Mesenchymal stem cell (in vitro differentiated cells and primary cell): ENCODE results near the gene STAC2.

Experiments
- DNase-seq: peaks from one replicate; pipeline ENCODE4 v3.0.0-alpha.2; 2013
- H2AFZ ChIP-seq: one replicate; pipeline ENCODE4 v1.6.1; 2013; ENCODE audit warnings: low read depth, mild to moderate bottlenecking, control low read depth, inconsistent platforms, low read length, moderate library complexity
- H2AK5ac ChIP-seq: 2 replicates; pipeline ENCODE4 v1.6.1; 2013; ENCODE audit warnings: low read length, moderate library complexity, mild to moderate bottlenecking, inconsistent platforms; ENCODE audit not compliant: severe bottlenecking
- H2BK120ac ChIP-seq: one replicate; pipeline ENCODE4 v1.6.1; 2013; ENCODE audit warnings: low read depth, mild to moderate bottlenecking, inconsistent platforms, low read length, moderate library complexity
- H2BK12ac ChIP-seq, 2 experiments: one replicate each; pipeline ENCODE4 v1.6.1; 2013; ENCODE audit warnings: inconsistent platforms in 2 of 2, low read length in 2 of 2, mild to moderate bottlenecking in 2 of 2, moderate library complexity in 2 of 2, control low read depth in 1 of 2
- H2BK15ac ChIP-seq: one replicate; pipeline ENCODE4 v1.6.1; 2013; ENCODE audit warnings: mild to moderate bottlenecking, low read depth, inconsistent platforms; ENCODE audit not compliant: poor library complexity, severe bottlenecking
- H2BK5ac ChIP-seq: 2 replicates; pipeline ENCODE4 v1.6.1; 2013; ENCODE audit warnings: low read depth, mild to moderate bottlenecking, low read length, control low read depth, inconsistent platforms; ENCODE audit not compliant: poor library complexity, severe bottlenecking
- H3K14ac ChIP-seq, 2 experiments: one replicate each; pipeline ENCODE4 v1.6.1; 2013; ENCODE audit warnings: inconsistent platforms in 2 of 2, low read length in 2 of 2, control low read depth in 1 of 2, mild to moderate bottlenecking in 1 of 2, moderate library complexity in 1 of 2
- H3K18ac ChIP-seq, 2 experiments: one replicate each; pipeline ENCODE4 v1.6.1; 2013; ENCODE audit warnings: inconsistent platforms in 2 of 2, low read length in 2 of 2, control low read depth in 1 of 2, low read depth in 1 of 2, mild to moderate bottlenecking in 1 of 2
- H3K23ac ChIP-seq, 2 experiments: one replicate each; pipeline ENCODE4 v1.6.1; 2013; ENCODE audit warnings: inconsistent platforms in 2 of 2, low read length in 2 of 2, mild to moderate bottlenecking in 2 of 2, moderate library complexity in 2 of 2, control low read depth in 1 of 2
- H3K27ac ChIP-seq: 2 replicates; pipeline ENCODE4 v1.5.1; 2013; ENCODE audit warnings: mild to moderate bottlenecking, moderate library complexity, low read length, control low read depth, inconsistent platforms; ENCODE audit not compliant: poor library complexity, severe bottlenecking
- H3K27me3 ChIP-seq, 2 experiments: 2 replicates each; pipeline versions ENCODE4 v1.6.1 to v1.7.0; 2013; ENCODE audit warnings: low read length in 2 of 2, mild to moderate bottlenecking in 2 of 2, moderate library complexity in 2 of 2, control low read depth in 1 of 2, inconsistent platforms in 1 of 2; ENCODE audit not compliant: control insufficient read depth in 1 of 2, insufficient read depth in 1 of 2
- H3K36me3 ChIP-seq, 2 experiments: 2 replicates each; pipeline versions ENCODE4 v1.6.1 to v1.7.0; 2013; ENCODE audit warnings: low read length in 2 of 2, control low read depth in 1 of 2, inconsistent platforms in 1 of 2, low read depth in 1 of 2, mild to moderate bottlenecking in 1 of 2; ENCODE audit not compliant: insufficient read depth in 2 of 2, control insufficient read depth in 1 of 2
- H3K4ac ChIP-seq, 2 experiments: one replicate each; pipeline ENCODE4 v1.6.1; 2013; ENCODE audit warnings: inconsistent platforms in 2 of 2, low read length in 2 of 2, mild to moderate bottlenecking in 2 of 2, moderate library complexity in 2 of 2, control low read depth in 1 of 2, low read depth in 1 of 2
- H3K4me1 ChIP-seq: 2 replicates; pipeline ENCODE4 v1.6.1; 2013; ENCODE audit warnings: low read depth, low read length, control low read depth; ENCODE audit not compliant: control insufficient read depth, insufficient read depth
- H3K4me2 ChIP-seq: 2 replicates; pipeline ENCODE4 v1.6.1; 2013; ENCODE audit warnings: low read length, mild to moderate bottlenecking, inconsistent platforms; ENCODE audit not compliant: poor library complexity, severe bottlenecking
- H3K4me3 ChIP-seq, 2 experiments: 2 replicates each; pipeline versions ENCODE4 v1.5.1 to v1.7.0; 2013; ENCODE audit warnings: low read length in 2 of 2, mild to moderate bottlenecking in 2 of 2, control low read depth in 1 of 2, low read depth in 1 of 2; ENCODE audit not compliant: insufficient read depth in 1 of 2
- H3K79me1 ChIP-seq: replicated peaks from 2 replicates; pipeline ENCODE4 v1.6.1; 2013; ENCODE audit warnings: mild to moderate bottlenecking, control low read depth, low read length, inconsistent platforms; ENCODE audit not compliant: poor library complexity, severe bottlenecking
- H3K9ac ChIP-seq: 2 replicates; pipeline ENCODE4 v1.7.0; 2013; ENCODE audit warnings: mild to moderate bottlenecking, low read length, moderate library complexity
- H3K9me3 ChIP-seq: 2 replicates; pipeline ENCODE4 v1.7.0; 2013; ENCODE audit warnings: mild to moderate bottlenecking, low read length; ENCODE audit not compliant: control insufficient read depth
- H4K8ac ChIP-seq: one replicate; pipeline ENCODE4 v1.6.1; 2013; ENCODE audit warnings: inconsistent platforms, mild to moderate bottlenecking, low read length, moderate library complexity
- H4K91ac ChIP-seq: one replicate; pipeline ENCODE4 v1.6.1; 2013; ENCODE audit warnings: mild to moderate bottlenecking, low read length, inconsistent platforms
- WGBS: methylation state at CpG from one replicate; pipeline ENCODE4 v1.1.7; 2013; ENCODE audit warnings: mixed read lengths; 5-methylcytosine and 5-hydroxymethylcytosine counted together

Gene STAC2

DNA sequence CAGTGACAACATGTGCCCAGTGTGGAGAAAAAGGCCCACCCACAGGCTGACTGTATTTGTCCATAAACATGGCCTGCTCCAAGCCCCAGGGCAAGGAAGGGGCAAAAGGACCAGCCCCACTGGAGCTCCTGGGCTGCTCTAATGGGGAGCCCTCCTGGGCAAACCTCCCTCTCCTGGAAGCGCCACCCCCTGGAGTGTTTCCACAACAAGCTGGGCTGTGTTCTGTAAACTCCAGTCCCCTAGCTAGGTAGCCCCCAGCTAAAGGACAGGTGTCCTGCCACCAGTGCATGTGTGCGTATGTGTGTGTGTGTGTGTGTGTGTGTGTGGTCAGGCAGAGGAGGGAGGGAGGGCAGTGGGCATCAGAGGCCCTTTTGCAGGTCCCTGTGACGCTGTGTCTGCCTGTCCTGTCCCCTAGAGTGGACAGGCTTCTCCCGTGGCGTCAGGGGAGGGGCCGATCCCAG, 11.3 kb upstream of the STAC2 start:
- no peak overlapping the region for H3K4me2 ChIP-seq
- H3K79me1 ChIP-seq, result no peaks in the 10 kb centered on the region
- no peak for DNase-seq
- WGBS, result 90% methylated on average over 6 of the region's 6 CpGs
- no peak overlapping the region for H3K4me3 ChIP-seq
- H3K18ac ChIP-seq, result no peak overlapping the region
- no peak overlapping the region for H2BK5ac ChIP-seq
- H2BK15ac ChIP-seq, result no peak overlapping the region
- no peaks in the 10 kb centered on the region for H3K36me3 ChIP-seq
- H4K8ac ChIP-seq, result no peak overlapping the region
- no peak overlapping the region for H3K23ac ChIP-seq
- no peak overlapping the region for H3K14ac ChIP-seq
- no peak overlapping the region for H3K9ac ChIP-seq
- H2AFZ ChIP-seq, result no peak overlapping the region
- no peak overlapping the region for H3K27ac ChIP-seq
- H3K9me3 ChIP-seq, result no peaks in the 10 kb centered on the region
- H2BK120ac ChIP-seq, result no peak overlapping the region
- no peak overlapping the region for H3K4ac ChIP-seq
- H3K27me3 ChIP-seq, result peaks cover 27 to 47% of the 10 kb centered on the region in 2 experiments
- no peak overlapping the region for H2AK5ac ChIP-seq
- H2BK12ac ChIP-seq, result no peak overlapping the region
- peak overlapping the region; percentile 34 for H4K91ac ChIP-seq
- H3K4me1 ChIP-seq, result peaks cover 18% of the 10 kb centered on the region

DNA sequence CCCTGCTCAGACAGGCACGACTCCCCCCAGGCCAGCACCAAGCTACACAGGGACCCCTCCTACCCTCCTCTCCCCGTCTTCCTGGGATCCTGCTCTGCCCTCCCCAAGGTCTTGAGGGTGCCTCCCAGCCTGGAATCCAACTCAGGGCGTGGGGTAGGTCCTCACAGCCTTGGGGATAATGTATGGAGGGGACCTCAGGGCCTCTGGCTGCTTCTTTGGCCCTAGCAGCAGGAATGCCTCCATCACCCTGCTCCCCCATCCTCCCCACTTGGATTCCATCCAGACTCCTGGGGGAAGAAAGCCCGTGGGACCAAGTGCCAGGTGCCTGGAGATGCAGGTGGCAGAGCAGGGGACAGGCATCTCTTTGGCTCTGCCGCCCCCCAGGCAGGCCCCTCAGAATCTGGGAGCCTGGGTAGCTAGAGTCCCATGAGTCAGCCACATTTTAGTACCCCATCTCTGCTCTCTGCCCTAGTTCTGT, 10.7 kb upstream of the STAC2 start:
- H3K79me1 ChIP-seq, result no peaks in the 10 kb centered on the region
- no peak for DNase-seq
- no peak overlapping the region for H4K91ac ChIP-seq
- H3K4me2 ChIP-seq, result no peak overlapping the region
- H2BK120ac ChIP-seq, result no peak overlapping the region
- H3K9me3 ChIP-seq, result no peaks in the 10 kb centered on the region
- no peak overlapping the region for H2AK5ac ChIP-seq
- peaks cover 23% of the 10 kb centered on the region for H3K4me1 ChIP-seq
- H3K23ac ChIP-seq, result no peak overlapping the region
- H3K27me3 ChIP-seq, result peaks cover 32 to 47% of the 10 kb centered on the region in 2 experiments
- no peak overlapping the region for H3K4me3 ChIP-seq
- no peak overlapping the region for H3K27ac ChIP-seq
- 56% methylated on average over 3 of the region's 5 CpGs for WGBS
- H2BK15ac ChIP-seq, result no peak overlapping the region
- H3K18ac ChIP-seq, result no peak overlapping the region
- no peak overlapping the region for H2BK12ac ChIP-seq
- H3K9ac ChIP-seq, result no peak overlapping the region
- no peak overlapping the region for H4K8ac ChIP-seq
- no peak overlapping the region for H3K4ac ChIP-seq
- H3K14ac ChIP-seq, result no peak overlapping the region
- no peak overlapping the region for H2AFZ ChIP-seq
- H3K36me3 ChIP-seq, result no peaks in the 10 kb centered on the region
- H2BK5ac ChIP-seq, result no peak overlapping the region

DNA sequence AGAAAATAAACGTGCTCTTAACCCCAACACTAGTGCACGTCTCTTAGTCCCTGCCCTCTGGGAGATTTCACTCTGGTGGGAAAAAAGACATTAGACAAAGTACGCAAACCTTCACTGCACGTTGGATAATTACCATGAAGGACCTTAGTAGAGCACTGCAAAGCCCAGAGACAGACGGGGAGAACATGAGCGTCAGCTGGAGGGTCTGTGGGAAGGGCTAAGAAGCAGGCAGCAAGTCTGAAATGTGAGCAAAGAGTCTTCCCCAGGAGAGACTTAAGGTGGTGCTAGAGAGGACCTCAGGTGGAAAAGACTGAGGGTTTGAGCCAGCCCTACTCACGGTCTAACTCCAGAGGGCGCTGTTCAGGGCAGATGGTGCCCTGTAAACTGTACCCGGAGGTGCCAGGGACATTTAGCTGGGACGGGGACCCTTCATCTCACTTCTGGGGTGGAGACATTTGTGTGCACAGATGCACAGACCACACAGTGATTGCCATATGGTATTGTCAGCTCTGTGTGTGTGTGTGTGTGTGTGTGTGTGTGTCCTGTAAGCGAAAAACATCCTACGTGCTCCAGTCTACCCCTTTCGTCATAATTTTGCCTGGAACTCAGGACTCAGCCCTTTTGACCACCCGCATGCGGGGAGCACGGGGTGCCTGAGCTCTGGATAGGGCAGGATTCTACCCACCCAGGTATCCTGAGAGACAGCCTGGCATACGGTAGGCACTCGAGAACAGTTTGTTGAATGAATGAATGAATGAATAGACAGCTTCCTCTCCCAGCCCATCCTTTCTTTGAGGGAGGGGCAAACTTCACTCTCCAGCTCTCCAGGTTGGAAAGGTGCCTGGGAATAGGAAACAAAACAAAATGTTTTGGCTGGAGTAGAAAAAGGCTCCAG, 10.1 kb upstream of the STAC2 start:
- Histone ChIP-seq H3K4me3 (no peak overlapping the region), H2AFZ (no peak overlapping the region), H3K27me3 (peaks cover 39 to 47% of the 10 kb centered on the region in 2 experiments), H2AK5ac (no peak overlapping the region), H2BK5ac (no peak overlapping the region), H3K4ac (no peak overlapping the region), H3K79me1 (no peaks in the 10 kb centered on the region), H3K27ac (no peak overlapping the region), H3K36me3 (no peaks in the 10 kb centered on the region), H3K23ac (no peak overlapping the region), H3K18ac (no peak overlapping the region), H3K14ac (no peak overlapping the region), H3K4me2 (no peak overlapping the region), H3K9me3 (no peaks in the 10 kb centered on the region), H2BK12ac (no peak overlapping the region), H4K8ac (no peak overlapping the region), H3K4me1 (peaks cover 29% of the 10 kb centered on the region), H2BK120ac (no peak overlapping the region), H4K91ac (no peak overlapping the region), H3K9ac (no peak overlapping the region), H2BK15ac (no peak overlapping the region)
- peak; percentile 62 for DNase-seq
- WGBS, result 41% methylated on average over 14 of the region's 18 CpGs
